Neural cell (in vitro differentiated cells): Measurements from ENCODE around the gene KREMEN1. TPM values are rescaled to one million over a fixed set of nuclear protein-coding genes. Genes with fewer than 3 reads are reported as not detected.

Source experiments
- H2AFZ ChIP-seq: fragments of 200-600, 300-800 bp; sonication (generic), shearing (Covaris generic); 2 replicates; pipeline ENCODE4 v1.6.0; 2014; ENCODE audit warnings: low read depth, mild to moderate bottlenecking, antibody characterized with exemption, low read length, moderate library complexity
- H3F3A ChIP-seq: fragments of 200-600 bp; shearing (Covaris generic); 2 replicates; pipeline ENCODE4 v1.6.1; 2016; ENCODE audit warnings: mild to moderate bottlenecking, moderate library complexity, mixed read lengths, antibody characterized with exemption, low read length; ENCODE audit not compliant: insufficient read depth, poor library complexity, severe bottlenecking
- H3K27ac ChIP-seq: fragments of 200-600, 300-800 bp; sonication (generic), shearing (Covaris generic); 2 replicates; pipeline ENCODE4 v1.5.1; 2014; ENCODE audit warnings: mild to moderate bottlenecking, low read length, moderate library complexity
- H3K27me3 ChIP-seq: fragments of 300-800, 200-600 bp; sonication (generic), shearing (Covaris generic); 2 replicates; pipeline ENCODE4 v1.6.0; 2014; ENCODE audit warnings: mild to moderate bottlenecking, low read depth, low read length, moderate library complexity; ENCODE audit not compliant: insufficient read depth
- H3K36me3 ChIP-seq: fragments of 300-800, 200-600 bp; sonication (generic), shearing (Covaris generic); 2 replicates; pipeline ENCODE4 v1.5.1; 2014; ENCODE audit warnings: mild to moderate bottlenecking, antibody characterized with exemption, low read length, moderate library complexity; ENCODE audit not compliant: insufficient read depth
- H3K4me2 ChIP-seq: fragments of 300-800, 200-600 bp; sonication (generic), shearing (Covaris generic); 2 replicates; pipeline ENCODE4 v1.6.0; 2014; ENCODE audit warnings: mild to moderate bottlenecking, low read length
- H3K4me3 ChIP-seq: fragments of 300-800, 200-600 bp; sonication (generic), shearing (Covaris generic); 2 replicates; pipeline ENCODE4 v1.5.1; 2014; ENCODE audit warnings: mild to moderate bottlenecking, low read length, moderate library complexity
- H3K79me2 ChIP-seq: fragments of 200-600 bp; shearing (Covaris generic); replicated peaks from 2 replicates; pipeline ENCODE4 v1.6.0; 2014; ENCODE audit warnings: mild to moderate bottlenecking, low read length, moderate library complexity; ENCODE audit not compliant: insufficient read depth
- H3K9ac ChIP-seq: fragments of 300-800, 200-600 bp; sonication (generic), shearing (Covaris generic); 2 replicates; pipeline ENCODE4 v1.6.1; 2016; ENCODE audit warnings: mild to moderate bottlenecking, low read length, mixed read lengths
- H3K9me2 ChIP-seq: fragments of 200-600 bp; shearing (Covaris generic); 2 replicates; pipeline ENCODE4 v1.6.1; 2016; ENCODE audit warnings: mild to moderate bottlenecking, low read length, mixed read lengths; ENCODE audit not compliant: insufficient read depth
- H3K9me3 ChIP-seq: fragments of 200-600, 300-800 bp; sonication (generic), shearing (Covaris generic); 2 replicates; pipeline ENCODE4 v1.6.1; 2016; ENCODE audit warnings: mild to moderate bottlenecking, mixed run types, low read length, moderate library complexity, mixed read lengths
- H4K20me1 ChIP-seq: fragments of 200-600 bp; shearing (Covaris generic); 2 replicates; pipeline ENCODE4 v1.6.1; 2016; ENCODE audit warnings: mild to moderate bottlenecking, mixed run types; ENCODE audit not compliant: insufficient read depth
- EP300 ChIP-seq: fragments of 450-650 bp; conservative IDR thresholded peaks from 2 replicates; pipeline ENCODE4 v1.6.1; 2014; ENCODE audit warnings: antibody characterized with exemption, mild to moderate bottlenecking, moderate library complexity; ENCODE audit not compliant: poor library complexity, severe bottlenecking
- EZH2 ChIP-seq: fragments of 200-600, 300-800 bp; shearing (Covaris generic), sonication (generic); IDR thresholded peaks from 2 replicates; pipeline ENCODE4 v1.6.1; 2014; ENCODE audit warnings: antibody characterized with exemption, low read length, borderline replicate concordance, mild to moderate bottlenecking; ENCODE audit not compliant: insufficient read depth, poor library complexity, severe bottlenecking
- MXI1 ChIP-seq: fragments of 450-650 bp; conservative IDR thresholded peaks from 2 replicates; pipeline ENCODE4 v1.6.1; 2014; ENCODE audit warnings: antibody characterized with exemption, mild to moderate bottlenecking; ENCODE audit not compliant: poor library complexity, severe bottlenecking
- POLR2AphosphoS5 ChIP-seq: IDR thresholded peaks from 2 replicates; pipeline ENCODE4 v1.6.1; 2012
- RAD21 ChIP-seq: fragments of 450-650 bp; conservative IDR thresholded peaks from 2 replicates; pipeline ENCODE4 v1.6.1; 2014; ENCODE audit warnings: antibody characterized with exemption, mild to moderate bottlenecking, moderate library complexity
- SMC3 ChIP-seq: fragments of 450-650 bp; conservative IDR thresholded peaks from 2 replicates; pipeline ENCODE4 v1.6.1; 2014; ENCODE audit warnings: antibody characterized with exemption, mild to moderate bottlenecking, moderate library complexity; ENCODE audit not compliant: poor library complexity
- TAF1 ChIP-seq: IDR thresholded peaks from 2 replicates; pipeline ENCODE4 v1.6.1; 2012; ENCODE audit warnings: low read depth
- polyA plus RNA-seq: library from polyadenylated mRNA; depleted of rRNA; stranded (reverse); fragments of >200 nt; gene quantifications from 2 replicates; pipeline ENCODE4 v1.2.3, GENCODE V29; 2014
- TF ChIP-seq, protein P1 (sequence below): IDR thresholded peaks from 2 replicates; pipeline ENCODE4 v1.6.1; 2012; ENCODE audit warnings: borderline replicate concordance
- TF ChIP-seq, protein P2 (sequence below): fragments of 450-650 bp; IDR thresholded peaks from 2 replicates; pipeline ENCODE4 v1.5.1; 2014; ENCODE audit warnings: antibody characterized with exemption, mild to moderate bottlenecking, moderate library complexity; ENCODE audit not compliant: poor library complexity, severe bottlenecking

The KREMEN1 gene
- polyA plus RNA-seq, 1 donor from 2014 or later, result 3.3 TPM

DNA sequence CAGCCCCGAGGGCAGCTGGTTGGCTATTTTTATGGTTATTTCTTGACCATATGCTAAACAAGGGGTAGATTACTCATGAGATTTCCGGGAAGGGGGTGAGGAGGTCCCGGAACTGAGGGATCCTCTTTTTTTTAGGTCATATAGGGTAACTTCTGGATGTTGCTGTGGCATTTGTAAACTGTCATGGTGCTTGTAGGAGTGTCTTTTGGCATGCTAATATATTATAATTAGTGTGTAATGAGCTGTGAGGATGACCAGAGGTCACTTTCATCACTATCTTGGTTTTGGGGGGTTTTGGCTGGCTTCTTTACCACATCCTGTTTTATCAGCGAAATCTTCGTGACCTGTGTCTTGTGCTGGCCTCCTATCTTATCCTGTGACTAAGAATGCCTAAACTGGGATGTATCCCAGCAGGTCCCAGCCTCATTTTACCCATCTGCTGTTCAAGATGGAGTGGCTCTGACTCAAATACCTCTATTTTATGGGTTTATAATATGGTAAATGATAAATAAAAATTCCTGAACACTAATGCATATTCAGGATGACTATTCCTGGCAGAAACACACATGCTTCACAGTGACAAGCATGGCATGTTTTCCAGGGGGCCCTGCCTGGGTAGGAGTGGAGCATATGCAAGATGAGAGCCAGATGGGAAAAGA is 11.2 kb downstream of the KREMEN1 start:
- no peaks in the 10 kb centered on the region for H3K9me3 ChIP-seq
- H3K4me3 ChIP-seq, result no peak overlapping the region
- H3K27me3 ChIP-seq, result no peaks in the 10 kb centered on the region
- H3K27ac ChIP-seq, result no peak overlapping the region
- H3K36me3 ChIP-seq, result no peaks in the 10 kb centered on the region
- no peaks in the 10 kb centered on the region for H3F3A ChIP-seq
- H3K79me2 ChIP-seq, result no peaks in the 10 kb centered on the region
- H3K9ac ChIP-seq, result no peak overlapping the region
- no peak overlapping the region for H3K4me2 ChIP-seq
- H2AFZ ChIP-seq, result no peak overlapping the region
- TF ChIP-seq MXI1, result no peak
- TF ChIP-seq, protein P1, sequence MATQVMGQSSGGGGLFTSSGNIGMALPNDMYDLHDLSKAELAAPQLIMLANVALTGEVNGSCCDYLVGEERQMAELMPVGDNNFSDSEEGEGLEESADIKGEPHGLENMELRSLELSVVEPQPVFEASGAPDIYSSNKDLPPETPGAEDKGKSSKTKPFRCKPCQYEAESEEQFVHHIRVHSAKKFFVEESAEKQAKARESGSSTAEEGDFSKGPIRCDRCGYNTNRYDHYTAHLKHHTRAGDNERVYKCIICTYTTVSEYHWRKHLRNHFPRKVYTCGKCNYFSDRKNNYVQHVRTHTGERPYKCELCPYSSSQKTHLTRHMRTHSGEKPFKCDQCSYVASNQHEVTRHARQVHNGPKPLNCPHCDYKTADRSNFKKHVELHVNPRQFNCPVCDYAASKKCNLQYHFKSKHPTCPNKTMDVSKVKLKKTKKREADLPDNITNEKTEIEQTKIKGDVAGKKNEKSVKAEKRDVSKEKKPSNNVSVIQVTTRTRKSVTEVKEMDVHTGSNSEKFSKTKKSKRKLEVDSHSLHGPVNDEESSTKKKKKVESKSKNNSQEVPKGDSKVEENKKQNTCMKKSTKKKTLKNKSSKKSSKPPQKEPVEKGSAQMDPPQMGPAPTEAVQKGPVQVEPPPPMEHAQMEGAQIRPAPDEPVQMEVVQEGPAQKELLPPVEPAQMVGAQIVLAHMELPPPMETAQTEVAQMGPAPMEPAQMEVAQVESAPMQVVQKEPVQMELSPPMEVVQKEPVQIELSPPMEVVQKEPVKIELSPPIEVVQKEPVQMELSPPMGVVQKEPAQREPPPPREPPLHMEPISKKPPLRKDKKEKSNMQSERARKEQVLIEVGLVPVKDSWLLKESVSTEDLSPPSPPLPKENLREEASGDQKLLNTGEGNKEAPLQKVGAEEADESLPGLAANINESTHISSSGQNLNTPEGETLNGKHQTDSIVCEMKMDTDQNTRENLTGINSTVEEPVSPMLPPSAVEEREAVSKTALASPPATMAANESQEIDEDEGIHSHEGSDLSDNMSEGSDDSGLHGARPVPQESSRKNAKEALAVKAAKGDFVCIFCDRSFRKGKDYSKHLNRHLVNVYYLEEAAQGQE, result no peak
- no peak for TF ChIP-seq RAD21
- no peak for TF ChIP-seq TAF1
- no peak for TF ChIP-seq SMC3
- TF ChIP-seq, protein P2, sequence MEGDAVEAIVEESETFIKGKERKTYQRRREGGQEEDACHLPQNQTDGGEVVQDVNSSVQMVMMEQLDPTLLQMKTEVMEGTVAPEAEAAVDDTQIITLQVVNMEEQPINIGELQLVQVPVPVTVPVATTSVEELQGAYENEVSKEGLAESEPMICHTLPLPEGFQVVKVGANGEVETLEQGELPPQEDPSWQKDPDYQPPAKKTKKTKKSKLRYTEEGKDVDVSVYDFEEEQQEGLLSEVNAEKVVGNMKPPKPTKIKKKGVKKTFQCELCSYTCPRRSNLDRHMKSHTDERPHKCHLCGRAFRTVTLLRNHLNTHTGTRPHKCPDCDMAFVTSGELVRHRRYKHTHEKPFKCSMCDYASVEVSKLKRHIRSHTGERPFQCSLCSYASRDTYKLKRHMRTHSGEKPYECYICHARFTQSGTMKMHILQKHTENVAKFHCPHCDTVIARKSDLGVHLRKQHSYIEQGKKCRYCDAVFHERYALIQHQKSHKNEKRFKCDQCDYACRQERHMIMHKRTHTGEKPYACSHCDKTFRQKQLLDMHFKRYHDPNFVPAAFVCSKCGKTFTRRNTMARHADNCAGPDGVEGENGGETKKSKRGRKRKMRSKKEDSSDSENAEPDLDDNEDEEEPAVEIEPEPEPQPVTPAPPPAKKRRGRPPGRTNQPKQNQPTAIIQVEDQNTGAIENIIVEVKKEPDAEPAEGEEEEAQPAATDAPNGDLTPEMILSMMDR, result no peak
- no peak for TF ChIP-seq POLR2AphosphoS5
- TF ChIP-seq EP300, result no peak
- TF ChIP-seq EZH2, result no peak
- no peaks in the 10 kb centered on the region for H3K9me2 ChIP-seq
- no peaks in the 10 kb centered on the region for H4K20me1 ChIP-seq

GRCh38 chr22:29087012-29087411 is 14.2 kb downstream of the KREMEN1 start:
- H2AFZ ChIP-seq, result no peak overlapping the region
- no peaks in the 10 kb centered on the region for H3F3A ChIP-seq
- no peaks in the 10 kb centered on the region for H4K20me1 ChIP-seq
- H3K36me3 ChIP-seq, result no peaks in the 10 kb centered on the region
- no peaks in the 10 kb centered on the region for H3K9me3 ChIP-seq
- no peak overlapping the region for H3K4me3 ChIP-seq
- H3K27ac ChIP-seq, result no peak overlapping the region
- H3K4me2 ChIP-seq, result no peak overlapping the region
- no peaks in the 10 kb centered on the region for H3K79me2 ChIP-seq
- TF ChIP-seq MXI1, result no peak
- no peak for TF ChIP-seq POLR2AphosphoS5
- TF ChIP-seq EP300, result no peak
- TF ChIP-seq SMC3, result no peak
- TF ChIP-seq EZH2, result no peak
- TF ChIP-seq, protein P2, result no peak
- TF ChIP-seq, protein P1, result no peak
- no peak for TF ChIP-seq RAD21
- no peak overlapping the region for H3K9ac ChIP-seq
- no peaks in the 10 kb centered on the region for H3K27me3 ChIP-seq
- H3K9me2 ChIP-seq, result no peaks in the 10 kb centered on the region
